SK-N-SH (cell line): ENCODE data around the gene ERVW-1. TPM values are rescaled to one million over a fixed set of nuclear protein-coding genes. Genes with fewer than 3 reads are reported as not detected.
"Not testable (repeated sequence)": the region's sequence is repeated elsewhere in the genome, so short reads cannot be mapped to it uniquely, and the experiment has no call there.

Experiments
- CTCF ChIA-PET: fragments of 300-600, 350-600 bp; formaldehyde crosslinking; extraction: SDS; loops from one replicate; lab custom pipeline; 2021; lab: Yijun Ruan, JAX
- POLR2A ChIA-PET: fragments of 350-600 bp; sonication (Branson Sonifier 250); formaldehyde crosslinking; extraction: SDS; loops from one replicate; lab custom pipeline; 2020; ENCODE audit warnings: antibody characterized with exemption, inconsistent platforms; lab: Yijun Ruan, JAX
- DNase-seq: peaks from one replicate; pipeline ENCODE4 v3.0.0; 2012
- H2AFZ ChIP-seq: fragments of 200-600 bp; sonication (generic); 2 replicates; pipeline ENCODE4 v1.8.1; 2016; ENCODE audit warnings: antibody characterized with exemption, mild to moderate bottlenecking, low read depth
- H3F3A ChIP-seq: fragments of 200-600 bp; sonication (generic); replicated peaks from 2 replicates; pipeline ENCODE3; 2016; ENCODE audit warnings: antibody characterized with exemption, mild to moderate bottlenecking; ENCODE audit not compliant: insufficient read depth
- H3K27ac ChIP-seq, 2 experiments: fragments of 200-500 bp in 1 of 2; fragments of 200-600 bp in 1 of 2; sonication (Bioruptor generic) in 1 of 2; sonication (generic), shearing (Covaris generic) in 1 of 2; 2 replicates each; pipeline versions ENCODE4 v1.5.1 to v1.6.1; 2014 to 2016; ENCODE audit warnings: low read depth in 2 of 2, inconsistent platforms in 1 of 2, low read length in 1 of 2, mild to moderate bottlenecking in 1 of 2, mixed read lengths in 1 of 2
- H3K27me3 ChIP-seq: fragments of 200-600 bp; sonication (generic), shearing (Covaris generic); 2 replicates; pipeline ENCODE4 v1.6.1; 2016; ENCODE audit warnings: mixed run types; ENCODE audit not compliant: insufficient read depth
- H3K36me3 ChIP-seq, 2 experiments: fragments of 200-500 bp in 1 of 2; fragments of 200-600 bp in 1 of 2; sonication (Bioruptor generic) in 1 of 2; sonication (generic) in 1 of 2; replicated peaks in 1 of 2; 2 replicates each; pipeline versions ENCODE3 to v1.5.1; 2014 to 2016; ENCODE audit warnings: low read length in 1 of 2, mild to moderate bottlenecking in 1 of 2; ENCODE audit not compliant: insufficient read depth in 2 of 2, control insufficient read depth in 1 of 2
- H3K4me1 ChIP-seq, 2 experiments: fragments of 200-500 bp in 1 of 2; fragments of 200-600 bp in 1 of 2; sonication (Bioruptor generic) in 1 of 2; sonication (generic), shearing (Covaris generic) in 1 of 2; 2 replicates each; pipeline versions ENCODE4 v1.5.1 to v1.6.1; 2014 to 2016; ENCODE audit warnings: low read depth in 1 of 2, low read length in 1 of 2, mixed run types in 1 of 2; ENCODE audit not compliant: insufficient read depth in 2 of 2, control insufficient read depth in 1 of 2
- H3K4me2 ChIP-seq: fragments of 200-600 bp; sonication (generic), shearing (Covaris generic); 2 replicates; pipeline ENCODE4 v1.6.1; 2017; ENCODE audit warnings: mixed run types
- H3K4me3 ChIP-seq, 2 experiments: fragments of 200-500 bp in 1 of 2; fragments of 200-600 bp in 1 of 2; sonication (Bioruptor generic) in 1 of 2; sonication (generic), shearing (Covaris generic) in 1 of 2; 2 replicates each; pipeline versions ENCODE4 v1.5.1 to v1.8.1; 2014 to 2016; ENCODE audit warnings: low read depth in 2 of 2, inconsistent platforms in 1 of 2, low read length in 1 of 2, mild to moderate bottlenecking in 1 of 2, mixed read lengths in 1 of 2, moderate library complexity in 1 of 2
- H3K79me2 ChIP-seq: fragments of 200-600 bp; sonication (generic); 2 replicates; pipeline ENCODE4 v1.8.1; 2017; ENCODE audit warnings: mild to moderate bottlenecking; ENCODE audit not compliant: insufficient read depth
- H3K9ac ChIP-seq: fragments of 200-600 bp; sonication (generic); 2 replicates; pipeline ENCODE4 v1.6.1; 2017; ENCODE audit warnings: mixed run types
- H3K9me2 ChIP-seq: fragments of 200-600 bp; sonication (generic); 2 replicates; pipeline ENCODE4 v1.6.1; 2017; ENCODE audit warnings: mixed run types
- H3K9me3 ChIP-seq: fragments of 200-600 bp; sonication (generic); 2 replicates; pipeline ENCODE4 v1.6.1; 2017; ENCODE audit warnings: mixed run types, mild to moderate bottlenecking, moderate library complexity
- H4K20me1 ChIP-seq: fragments of 200-600 bp; sonication (generic); 2 replicates; pipeline ENCODE4 v1.6.1; 2017; ENCODE audit warnings: mild to moderate bottlenecking, mixed run types; ENCODE audit not compliant: insufficient read depth
- CTCF ChIP-seq: fragments of 200-600 bp; sonication (generic); IDR thresholded peaks from 2 replicates; pipeline ENCODE4 v1.6.1; 2017; ENCODE audit warnings: antibody characterized with exemption, mild to moderate bottlenecking, moderate library complexity
- MAX ChIP-seq: IDR thresholded peaks from 2 replicates; pipeline ENCODE4 v1.4.0; 2012; ENCODE audit warnings: low read depth
- PBX3 ChIP-seq: IDR thresholded peaks from 2 replicates; pipeline ENCODE4; 2012
- RAD21 ChIP-seq: IDR thresholded peaks from 2 replicates; pipeline ENCODE4 v1.6.1; 2012; ENCODE audit warnings: mild to moderate bottlenecking, low read length
- RCOR1 ChIP-seq: fragments of 150-350 bp; IDR thresholded peaks from 2 replicates; pipeline ENCODE4 v1.6.1; 2017; ENCODE audit warnings: antibody characterized with exemption, low read length
- REST ChIP-seq: IDR thresholded peaks from 2 replicates; pipeline ENCODE4 v1.6.1; 2012; ENCODE audit warnings: mild to moderate bottlenecking, low read depth, low read length, moderate library complexity
- WGBS: methylation state at CpG from one replicate; pipeline ENCODE4 v1.1.6; 2017; ENCODE audit warnings: low lambda C conversion rate; 5-methylcytosine and 5-hydroxymethylcytosine counted together
- polyA plus RNA-seq, 3 experiments: library from polyadenylated mRNA; depleted of rRNA; stranded (reverse); fragments of >200 nt; gene quantifications; 2 replicates each; pipeline ENCODE4 v1.2.3, GENCODE V29; 2012

Gene ERVW-1
- polyA plus RNA-seq, 1 of the 3 experiments (the other 2 are of a cell fraction): not detected

- POLR2A ChIA-PET: interaction anchor here (0.7 to 3.0 kb wide), 8 partner anchors 25 to 566 kb away, joined by 3 to 29 read pairs (median 4); partner anchors contain the start of genes ANKIB1, KRIT1, MTERF1 and PEX1
- Histone ChIP-seq H3K27ac (no peak overlapping the region), H3K4me2 (no peak overlapping the region), H3K79me2 (peaks cover 45% of the 10 kb centered on the region), H3K27me3 (no peaks in the 10 kb centered on the region), H3K9me3 (no peaks in the 10 kb centered on the region), H3K9me2 (no peaks in the 10 kb centered on the region), H2AFZ (peak overlapping the region; percentile 92; the same call in 1 of the 2 replicates), H3K36me3 (peaks cover 31% of the 10 kb centered on the region in 2 experiments), H3F3A (peaks cover 5% of the 10 kb centered on the region), H3K4me1 (peaks cover 8 to 13% of the 10 kb centered on the region in 2 experiments; a peak in 2 of 4 replicates), H4K20me1 (no peaks in the 10 kb centered on the region), H3K4me3 (peak overlapping the region; percentile 70 to 99; a peak in 3 of 4 replicates), H3K9ac (no peak overlapping the region)
- CTCF ChIA-PET: interaction anchor here (0.6 to 5.9 kb wide), 82 partner anchors 10 to 634 kb away, joined by 3 to 108 read pairs (median 4); partner anchors contain the start of genes AKAP9, ANKIB1, CYP51A1 and ERVW-1
- TF ChIP-seq REST: no peak
- peak; percentile 47 for TF ChIP-seq PBX3
- peak; percentile 99 for TF ChIP-seq RAD21
- TF ChIP-seq CTCF: peak; percentile 98; the same call in 1 of the 2 replicates
- no peak for TF ChIP-seq MAX
- TF ChIP-seq RCOR1: no peak; the same call in 1 of the 2 replicates
- DNase-seq: no peak
- WGBS: 50% methylated on average over 21 of the region's 21 CpGs
Measured at GRCh38 chr7:92446869-92447344, 30.8 kb downstream of the ERVW-1 start.

GRCh38 chr7:92442720-92443119, 35.0 kb downstream of the ERVW-1 start:
- H3K79me2 ChIP-seq, H3K27ac ChIP-seq, H3K4me1 ChIP-seq, H3K4me3 ChIP-seq, H2AFZ ChIP-seq, CTCF ChIA-PET, H3K36me3 ChIP-seq, H3K4me2 ChIP-seq, H3K9me2 ChIP-seq, DNase-seq, H3K9me3 ChIP-seq, H3K27me3 ChIP-seq, H4K20me1 ChIP-seq, H3F3A ChIP-seq, H3K9ac ChIP-seq, POLR2A ChIA-PET: not testable (repeated sequence)
- 24% methylated on average over 2 of the region's 2 CpGs for WGBS
